ENCODE results near the gene SZT2. TPM values are rescaled to one million over a fixed set of nuclear protein-coding genes. Genes with fewer than 3 reads are reported as not detected.

SZT2 gene
- total and polyA plus RNA-seq, 2 of the 13 experiments (the other 11 are each of a cell fraction or from before 2014, with no cell fraction given), result 8.0 to 8.8 TPM

GRCh38 chr1:43365678-43366077 lies 24.0 kb upstream of the SZT2 start (continued):
- TF ChIP-seq KDM4B (CRISPR knock-in tag; IDR thresholded peaks at IDR 0.05) (no peak), ZNF839 (CRISPR knock-in tag; IDR thresholded peaks at IDR 0.05; ENCODE audit: borderline replicate concordance) (no peak)

DNA sequence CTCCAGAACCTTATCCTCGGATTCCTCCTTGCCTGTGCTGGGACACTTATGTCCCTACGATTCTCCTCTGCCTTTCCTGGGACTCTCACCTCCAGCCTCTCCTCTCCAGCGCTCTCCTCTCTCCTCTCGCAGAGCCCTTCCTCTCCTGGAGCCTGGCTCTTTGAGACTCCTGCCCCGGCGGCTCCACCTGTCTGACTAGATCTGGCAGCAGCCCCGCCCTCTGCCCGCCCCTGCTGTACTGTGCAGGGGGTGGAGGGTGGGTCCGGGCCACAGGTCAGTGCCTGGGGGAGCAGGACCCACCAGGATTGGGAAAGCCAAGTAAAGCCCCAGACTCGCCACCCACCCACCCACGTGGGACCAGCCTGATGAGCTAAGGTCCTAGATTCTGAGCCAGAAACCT lies 23.5 kb upstream of the SZT2 start:
- H3K79me2 ChIP-seq (ENCODE audit: insufficient read depth, low read length), result peaks cover 20% of the 10 kb centered on the region
- H3K9ac ChIP-seq (ENCODE audit: insufficient read depth, low read depth, low read length), result peak overlapping the region; percentile 18; the same call in 1 of the 2 replicates
- H3K36me3 ChIP-seq (replicated peaks in 1 of 2; ENCODE audit: control insufficient read depth in 1 of 2, insufficient read depth in 2 of 2, low read length in 2 of 2), result peaks cover 6 to 18% of the 10 kb centered on the region in 2 experiments
- H3K27ac ChIP-seq (ENCODE audit: extremely low read length, insufficient read depth, low read length), result no peak overlapping the region
- DNase-seq (ENCODE audit: low spot score) (no peak), ATAC-seq (peak; percentile 18), FAIRE-seq (no peak)
- peak; percentile 77; the same call in 1 of the 2 replicates for TF ChIP-seq SP5 (CRISPR knock-in tag; IDR thresholded peaks at IDR 0.05; ENCODE audit: borderline replicate concordance, low read depth)
- no peak for TF ChIP-seq ZNF720 (CRISPR knock-in tag; IDR thresholded peaks at IDR 0.05)
- TF ChIP-seq ZNF441 (CRISPR knock-in tag; IDR thresholded peaks at IDR 0.05; ENCODE audit: borderline replicate concordance), result no peak
- TF ChIP-seq SAP130 (CRISPR knock-in tag; IDR thresholded peaks at IDR 0.05; ENCODE audit: low read depth), result peak; percentile 71
- TF ChIP-seq ZNF513 (CRISPR knock-in tag; conservative IDR thresholded peaks at IDR 0.05), result no peak
- no peak for TF ChIP-seq ZNF615 (CRISPR knock-in tag; IDR thresholded peaks at IDR 0.05; ENCODE audit: borderline replicate concordance)
- TF ChIP-seq ZNF83 (CRISPR knock-in tag; IDR thresholded peaks at IDR 0.05; ENCODE audit: borderline replicate concordance), result no peak
- no peak for TF ChIP-seq ZFP90 (CRISPR knock-in tag; IDR thresholded peaks at IDR 0.05; ENCODE audit: borderline replicate concordance)
- peak; percentile 71; the same call in 1 of the 2 replicates for TF ChIP-seq ZKSCAN5 (CRISPR knock-in tag; IDR thresholded peaks at IDR 0.05)
- no peak for TF ChIP-seq KLF6 (CRISPR knock-in tag; IDR thresholded peaks at IDR 0.05)
- TF ChIP-seq, protein P1, sequence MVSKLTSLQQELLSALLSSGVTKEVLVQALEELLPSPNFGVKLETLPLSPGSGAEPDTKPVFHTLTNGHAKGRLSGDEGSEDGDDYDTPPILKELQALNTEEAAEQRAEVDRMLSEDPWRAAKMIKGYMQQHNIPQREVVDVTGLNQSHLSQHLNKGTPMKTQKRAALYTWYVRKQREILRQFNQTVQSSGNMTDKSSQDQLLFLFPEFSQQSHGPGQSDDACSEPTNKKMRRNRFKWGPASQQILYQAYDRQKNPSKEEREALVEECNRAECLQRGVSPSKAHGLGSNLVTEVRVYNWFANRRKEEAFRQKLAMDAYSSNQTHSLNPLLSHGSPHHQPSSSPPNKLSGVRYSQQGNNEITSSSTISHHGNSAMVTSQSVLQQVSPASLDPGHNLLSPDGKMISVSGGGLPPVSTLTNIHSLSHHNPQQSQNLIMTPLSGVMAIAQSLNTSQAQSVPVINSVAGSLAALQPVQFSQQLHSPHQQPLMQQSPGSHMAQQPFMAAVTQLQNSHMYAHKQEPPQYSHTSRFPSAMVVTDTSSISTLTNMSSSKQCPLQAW (CRISPR knock-in tag; IDR thresholded peaks at IDR 0.05), result no peak
- TF ChIP-seq POLR2G (IDR thresholded peaks at IDR 0.05; ENCODE audit: low read depth, low read length), result 0 out of 2 replicates have a peak, but pooled peaks have one; percentile 30
- no peak for TF ChIP-seq ZSCAN31 (CRISPR knock-in tag; IDR thresholded peaks at IDR 0.05; ENCODE audit: low read depth)
- ChIA-PET POLR2A (interaction anchor here (3.6 to 3.8 kb wide), 2 partner anchors 16 to 24 kb away, joined by 21 to 32 read pairs; partner anchors contain the start of genes MED8 and SZT2), CTCF (ENCODE audit: low intra/inter-chr PET ratio, low total read pairs) (no interaction called here)
- peak overlapping the region; percentile 92 for H3K4me2 ChIP-seq (ENCODE audit: low read depth, low read length)
- BruUV-seq (replicated peaks), result no TSS peak
- in situ Hi-C loops (cut with HindIII; ENCODE audit: extremely low pct_ligation_motif_present, low pct_unique_long_range_greater_than_20kb), result no loop called here
- H3K27me3 ChIP-seq (ENCODE audit: control insufficient read depth in 1 of 2, insufficient read depth in 2 of 2, low read length in 2 of 2), result no peaks in the 10 kb centered on the region
- no peaks in the 10 kb centered on the region for H4K20me1 ChIP-seq (ENCODE audit: insufficient read depth, low read length)
- H3K4me1 ChIP-seq (ENCODE audit: insufficient read depth, low read length), result peaks cover 71% of the 10 kb centered on the region
- intact Hi-C loops (cut with micrococcal nuclease; ENCODE audit: unreplicated experiment), result no loop called here
- H3K9me3 ChIP-seq (ENCODE audit: low read length), result no peaks in the 10 kb centered on the region
- H2AFZ ChIP-seq (ENCODE audit: low read length), result no peak overlapping the region
- WGBS (ENCODE audit: low lambda C conversion rate), result 13% methylated on average over 11 of the region's 11 CpGs
- peak overlapping the region; percentile 74 to 88 (median 79); a peak in 5 of 6 replicates for H3K4me3 ChIP-seq (replicated peaks in 1 of 3; ENCODE audit: insufficient read depth in 1 of 3, low read depth in 2 of 3, low read length in 3 of 3)
